Measurements from ENCODE around the gene KIF19. TPM values are rescaled to one million over a fixed set of nuclear protein-coding genes. Genes with fewer than 3 reads are reported as not detected.

KIF19 gene
- total and polyA plus RNA-seq, 10 of the 15 experiments (the other 5 are each of a cell fraction or from before 2014, with no cell fraction given) = 0.06 to 0.07 TPM; not detected in 8

DNA sequence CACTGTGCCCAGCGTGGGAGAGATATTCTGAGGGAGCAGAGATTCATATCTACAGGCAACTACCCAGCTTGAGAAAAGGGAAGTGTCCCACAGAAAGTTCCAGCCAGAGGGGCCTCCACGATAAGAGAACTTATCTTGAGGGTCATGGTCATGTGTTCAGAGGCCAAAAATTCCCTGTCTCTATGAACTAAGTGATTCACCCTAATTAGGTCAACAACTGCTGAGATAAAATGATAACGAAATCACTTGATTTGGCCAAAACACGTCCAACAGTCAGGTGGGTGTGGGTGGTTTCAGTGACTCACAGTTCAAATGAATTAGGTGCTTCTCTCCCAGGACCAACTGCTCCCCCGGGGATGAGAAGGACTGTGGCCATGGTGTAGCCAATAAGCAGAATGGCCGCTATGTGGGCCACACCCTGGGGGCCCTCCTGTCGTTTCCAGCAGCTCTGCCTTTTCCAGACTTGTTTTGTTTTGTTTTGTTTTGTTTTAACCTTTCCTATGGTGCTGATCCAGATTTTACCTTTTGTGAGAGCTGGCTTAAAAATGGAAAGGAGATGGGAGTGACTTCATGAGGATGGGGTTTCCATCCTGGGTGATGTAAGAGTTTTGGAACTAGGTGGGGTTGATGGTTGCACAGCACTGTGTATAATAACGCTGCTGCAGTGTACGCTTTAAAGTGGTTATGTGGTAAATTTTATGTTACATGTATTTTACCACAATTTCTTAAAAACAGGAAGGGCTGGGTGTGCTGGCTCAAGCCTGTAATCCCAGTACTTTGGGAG, 43.2 kb upstream of the KIF19 start:
- no peaks in the 10 kb centered on the region; the same call in 2 of the 3 replicates for H3K9me3 ChIP-seq (replicated peaks; ENCODE audit: control insufficient read depth, insufficient read depth, low read length)
- RAD21 ChIA-PET (ENCODE audit: unreplicated experiment) = interaction anchor here (0.5 to 8.8 kb wide), 5 partner anchors 8 to 71 kb away, joined by 3 to 102 read pairs (median 6); partner anchors contain the start of gene DNAI2
- FAIRE-seq (peak; percentile 54), ATAC-seq (peak; percentile 70), DNase-seq (ENCODE audit: low read depth, low spot score) (peak; percentile 69)
- WGBS (ENCODE audit: insufficient coverage, insufficient replicate concordance, low lambda C conversion rate, missing lambda C conversion rate) = 2% methylated on average over 9 of the region's 9 CpGs
- peaks cover 21% of the 10 kb centered on the region for H3K4me1 ChIP-seq (ENCODE audit: control insufficient read depth, insufficient read depth, low read length)
- POLR2A ChIA-PET = interaction anchor here (0.6 to 2.0 kb wide), 3 partner anchors 8 to 209 kb away, joined by 4 to 5 read pairs (median 5); no protein-coding TSS in a partner anchor
- H3K27ac ChIP-seq (ENCODE audit: control insufficient read depth, insufficient read depth) = peak overlapping the region; percentile 68
- H3K27me3 ChIP-seq (replicated peaks in 1 of 2; ENCODE audit: control insufficient read depth in 2 of 2, insufficient read depth in 2 of 2, low read length in 1 of 2) = no peaks in the 10 kb centered on the region
- intact Hi-C loops (cut with micrococcal nuclease; ENCODE audit: unreplicated experiment) (loop anchor here (5.0 kb wide), 1 partner anchor 70 kb away; the partner anchor contains the start of gene TTYH2), in situ Hi-C loops (cut with MboI) (loop anchor here (25.0 kb wide), 1 partner anchor 1870 kb away; no protein-coding TSS in a partner anchor)
- no peaks in the 10 kb centered on the region for H3K79me2 ChIP-seq (ENCODE audit: control insufficient read depth, insufficient read depth, low read length)
- H3K36me3 ChIP-seq (ENCODE audit: control insufficient read depth in 2 of 2, insufficient read depth in 2 of 2, low read length in 1 of 2) = no peaks in the 10 kb centered on the region
- H2AFZ ChIP-seq (ENCODE audit: control insufficient read depth, low read depth, low read length) = peak overlapping the region; percentile 46
- no peak overlapping the region; the same call in 1 of the 2 replicates for H3K4me2 ChIP-seq (ENCODE audit: control insufficient read depth, insufficient read depth)
- no peak overlapping the region for H3K9ac ChIP-seq (ENCODE audit: control insufficient read depth, insufficient read depth, low read length)
- BruUV-seq (replicated peaks) = no TSS peak
- SMC1A ChIA-PET (ENCODE audit: uncharacterized antibody, unreplicated experiment) = interaction anchor here (0.7 to 10.6 kb wide), 4 partner anchors 9 to 77 kb away, joined by 3 to 101 read pairs (median 4); partner anchors contain the start of gene DNAI2
- no peaks in the 10 kb centered on the region for H4K20me1 ChIP-seq (ENCODE audit: control insufficient read depth, insufficient read depth)
- CTCF ChIA-PET = interaction anchor here (0.8 to 6.2 kb wide), 9 partner anchors 11 to 181 kb away, joined by 3 to 160 read pairs (median 4); no protein-coding TSS in a partner anchor
- no peak overlapping the region for H3K4me3 ChIP-seq
- TF ChIP-seq TCF7 (IDR thresholded peaks at IDR 0.05; ENCODE audit: borderline replicate concordance) = peak; percentile 97
- TF ChIP-seq FOXK2 (IDR thresholded peaks at IDR 0.05) = peak; percentile 34; the same call in 1 of the 2 replicates
- no peak for TF ChIP-seq NFXL1 (IDR thresholded peaks at IDR 0.05; ENCODE audit: borderline replicate concordance)
- no peak; the same call in 1 of the 2 replicates for TF ChIP-seq YY1 (IDR thresholded peaks at IDR 0.05; ENCODE audit: low read depth, low read length)
- TF ChIP-seq ESRRA (IDR thresholded peaks at IDR 0.05; ENCODE audit: low read length) = no peak
- TF ChIP-seq CHD2 (IDR thresholded peaks at IDR 0.05; ENCODE audit: borderline replicate concordance, low read depth, low read length) = peak; percentile 43; the same call in 1 of the 2 replicates
- TF ChIP-seq IRF4 (IDR thresholded peaks at IDR 0.05; ENCODE audit: low read depth, low read length) = peak; percentile 17; the same call in 1 of the 2 replicates
- TF ChIP-seq, protein P1, sequence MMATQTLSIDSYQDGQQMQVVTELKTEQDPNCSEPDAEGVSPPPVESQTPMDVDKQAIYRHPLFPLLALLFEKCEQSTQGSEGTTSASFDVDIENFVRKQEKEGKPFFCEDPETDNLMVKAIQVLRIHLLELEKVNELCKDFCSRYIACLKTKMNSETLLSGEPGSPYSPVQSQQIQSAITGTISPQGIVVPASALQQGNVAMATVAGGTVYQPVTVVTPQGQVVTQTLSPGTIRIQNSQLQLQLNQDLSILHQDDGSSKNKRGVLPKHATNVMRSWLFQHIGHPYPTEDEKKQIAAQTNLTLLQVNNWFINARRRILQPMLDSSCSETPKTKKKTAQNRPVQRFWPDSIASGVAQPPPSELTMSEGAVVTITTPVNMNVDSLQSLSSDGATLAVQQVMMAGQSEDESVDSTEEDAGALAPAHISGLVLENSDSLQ (IDR thresholded peaks at IDR 0.05) = no peak
- TF ChIP-seq HCFC1 (IDR thresholded peaks at IDR 0.05; ENCODE audit: low read length) = no peak
- TF ChIP-seq TBL1XR1 (IDR thresholded peaks at IDR 0.05; ENCODE audit: low read depth, low read length) = no peak
- TF ChIP-seq SPI1 (IDR thresholded peaks at IDR 0.05; ENCODE audit: borderline replicate concordance, insufficient read depth, low read depth, low read length) = peak; percentile 90
- no peak for TF ChIP-seq CEBPB (IDR thresholded peaks at IDR 0.05; ENCODE audit: borderline replicate concordance in 1 of 2, low read depth in 2 of 2, low read length in 2 of 2)
- TF ChIP-seq CHD4 (IDR thresholded peaks at IDR 0.05) = no peak
- TF ChIP-seq, protein P2, sequence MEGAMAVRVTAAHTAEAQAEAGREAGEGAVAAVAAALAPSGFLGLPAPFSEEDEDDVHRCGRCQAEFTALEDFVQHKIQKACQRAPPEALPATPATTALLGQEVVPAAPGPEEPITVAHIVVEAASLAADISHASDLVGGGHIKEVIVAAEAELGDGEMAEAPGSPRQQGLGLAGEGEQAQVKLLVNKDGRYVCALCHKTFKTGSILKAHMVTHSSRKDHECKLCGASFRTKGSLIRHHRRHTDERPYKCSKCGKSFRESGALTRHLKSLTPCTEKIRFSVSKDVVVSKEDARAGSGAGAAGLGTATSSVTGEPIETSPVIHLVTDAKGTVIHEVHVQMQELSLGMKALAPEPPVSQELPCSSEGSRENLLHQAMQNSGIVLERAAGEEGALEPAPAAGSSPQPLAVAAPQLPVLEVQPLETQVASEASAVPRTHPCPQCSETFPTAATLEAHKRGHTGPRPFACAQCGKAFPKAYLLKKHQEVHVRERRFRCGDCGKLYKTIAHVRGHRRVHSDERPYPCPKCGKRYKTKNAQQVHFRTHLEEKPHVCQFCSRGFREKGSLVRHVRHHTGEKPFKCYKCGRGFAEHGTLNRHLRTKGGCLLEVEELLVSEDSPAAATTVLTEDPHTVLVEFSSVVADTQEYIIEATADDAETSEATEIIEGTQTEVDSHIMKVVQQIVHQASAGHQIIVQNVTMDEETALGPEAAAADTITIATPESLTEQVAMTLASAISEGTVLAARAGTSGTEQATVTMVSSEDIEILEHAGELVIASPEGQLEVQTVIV (IDR thresholded peaks at IDR 0.05; ENCODE audit: borderline replicate concordance, partially characterized antibody) = no peak
- TF ChIP-seq SRF (IDR thresholded peaks at IDR 0.05; ENCODE audit: low read depth in 2 of 2, low read length in 2 of 2) = peak in 1 of 2 experiments; percentile 30; a peak in 1 of 4 replicates
- peak; percentile 52; the same call in 1 of the 2 replicates for TF ChIP-seq PML (IDR thresholded peaks at IDR 0.05; ENCODE audit: low read length)
- peak; percentile 90 for TF ChIP-seq NFIC (IDR thresholded peaks at IDR 0.05; ENCODE audit: low read depth, low read length)
- TF ChIP-seq DPF2 (IDR thresholded peaks at IDR 0.05) = peak; percentile 88
